ENCODE measurements around the gene TBC1D16.

- no peak for TF ChIP-seq CTCF (conservative IDR thresholded peaks at IDR 0.05; ENCODE audit: low read length)
- no peak for TF ChIP-seq EZH2phosphoT487 (IDR thresholded peaks at IDR 0.05; ENCODE audit: borderline replicate concordance)
Measured at GRCh38 chr17:79931817-79932309, 103.8 kb downstream of the TBC1D16 start.

All from Loucy (cell line).